Right lobe of liver (tissue), 6 donors: ENCODE data around the gene PIK3R5. TPM values are rescaled to one million over a fixed set of nuclear protein-coding genes. Genes with fewer than 3 reads are reported as not detected.
"Not testable (repeated sequence)": the region's sequence is repeated elsewhere in the genome, so short reads cannot be mapped to it uniquely, and the experiment has no call there.

Experiments
- ATAC-seq, 4 donors: fragments of 200-7000 bp; cut with Tn5 transposase; one replicate each; pipeline ENCODE4 v1.9.1; 2020; ENCODE audit warnings: mild to moderate bottlenecking in 4 of 4, moderate library complexity in 4 of 4
- DNase-seq, 3 donors: peaks; one replicate each; pipeline ENCODE4 v3.0.0-alpha.2; 2020
- H3K27ac ChIP-seq, 3 donors: fragments of 200-600 bp; one replicate each; pipeline ENCODE4 v1.8.0; 2022
- H3K27me3 ChIP-seq, 2 donors: fragments of 200-600 bp; one replicate each; pipeline ENCODE4 v1.8.0; 2022
- H3K36me3 ChIP-seq, 4 donors: fragments of 200-600 bp; sonication (generic) in 1 of 4; one replicate each; pipeline versions ENCODE4 v1.5.1 to v1.8.0; 2017 to 2022; ENCODE audit warnings: control low read depth in 1 of 4
- H3K4me1 ChIP-seq, 4 donors: fragments of 200-600 bp; sonication (generic) in 1 of 4; one replicate each; pipeline versions ENCODE4 v1.5.1 to v1.8.0; 2017 to 2022; ENCODE audit warnings: control low read depth in 1 of 4
- H3K4me3 ChIP-seq, 3 donors: fragments of 200-600 bp; one replicate each; pipeline ENCODE4 v1.8.0; 2022
- H3K9me3 ChIP-seq, 4 donors: fragments of 200-600 bp; sonication (generic) in 1 of 4; one replicate each; pipeline versions ENCODE4 v1.5.1 to v1.8.0; 2017 to 2022; ENCODE audit warnings: control low read depth in 1 of 4
- POLR2A ChIP-seq: fragments of 450-650 bp; IDR thresholded peaks from one replicate; pipeline ENCODE4 v1.6.1; 2017; ENCODE audit warnings: antibody characterized with exemption, mild to moderate bottlenecking
- WGBS: methylation state at CpG from one replicate; pipeline ENCODE4 v1.1.6; 2018; ENCODE audit warnings: low coverage, low lambda C conversion rate; ENCODE audit not compliant: insufficient coverage; ENCODE audit errors: missing lambda C conversion rate; 5-methylcytosine and 5-hydroxymethylcytosine counted together
- intact Hi-C, 2 donors: fragments of 100-400 bp; cut with DNase I; formaldehyde crosslinking; loops; one replicate each; pipeline versions ENCODE4 v1.11.2 to v1.14.1; 2022
- total RNA-seq, 6 experiments: library from RNA; depleted of rRNA in 2 of 6; stranded (reverse); fragments of >200 nt in 2 of 6; fragmentation: NEBNext Ultra II Directional in 3 of 6; extraction: Animal tissue kit (Norgen Biotek cat#: 25700) in 3 of 6; gene quantifications; one replicate each; pipeline versions ENCODE4 v1.1.0 to v1.2.4, GENCODE V29; 2016 to 2023
- TF ChIP-seq, protein P1 (sequence below), 4 donors: fragments of 200-600 bp in 3 of 4; fragments of 450-650 bp in 1 of 4; IDR thresholded peaks; one replicate each; pipeline versions ENCODE4 v1.5.1 to v1.8.0; 2016 to 2022; ENCODE audit warnings: antibody characterized with exemption in 4 of 4, mild to moderate bottlenecking in 2 of 4
- donor health status: DM: no; HTN: yes; CAD: no.
- donor health status: DM: no; HTN: no; CAD: no.
- donor health status: DM: no; HTN: no; CAD: no.
- donor health status: DM: no; HTN: yes; CAD: no.
- donor health status: DM: no; HTN: yes; CAD: no.

Gene PIK3R5
- total RNA-seq, 6 experiments from 2014 or later = 3.7 to 6.5 (median 5.0) TPM

DNA sequence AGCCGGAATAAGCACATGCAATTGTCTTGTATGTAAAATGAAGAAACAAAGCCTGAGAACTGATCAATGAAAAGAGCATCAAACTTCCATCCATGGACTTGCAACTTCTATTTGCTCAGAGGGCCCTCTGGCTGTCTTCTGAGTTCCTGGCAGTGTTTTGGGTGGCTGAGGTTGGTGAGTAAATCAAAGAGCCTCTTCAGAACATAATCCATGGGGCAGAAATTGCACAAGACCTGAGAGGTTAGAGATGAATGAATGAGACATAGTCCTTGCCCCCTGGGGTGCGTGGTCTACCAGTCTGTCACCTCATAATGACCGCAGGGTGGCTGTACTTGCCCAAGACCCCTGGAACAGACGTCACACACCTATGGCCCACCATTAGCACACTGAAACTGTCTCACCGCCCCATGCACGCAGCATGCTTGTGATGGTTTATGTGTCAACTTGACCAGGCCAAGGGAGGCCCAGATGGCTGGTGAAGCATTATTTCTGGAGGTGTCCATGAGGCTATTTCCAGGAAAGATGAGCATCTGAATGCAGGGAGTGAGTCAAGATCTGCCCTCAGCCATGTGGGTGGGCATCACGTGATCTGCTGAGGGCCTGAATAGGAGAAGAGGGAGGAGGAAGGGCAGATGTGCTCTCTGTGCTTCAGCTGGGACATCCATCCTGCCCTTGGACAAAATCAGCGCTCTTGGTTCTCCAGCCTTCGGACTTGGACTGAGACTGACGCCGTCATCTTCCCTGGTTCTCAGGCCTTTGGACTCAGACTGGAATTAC lies 106.3 kb downstream of the PIK3R5 start:
- no peaks in the 10 kb centered on the region for H3K27me3 ChIP-seq
- H3K27ac ChIP-seq = no peak overlapping the region
- 93% methylated on average over 3 of the region's 11 CpGs for WGBS
- H3K4me1 ChIP-seq = no peaks in the 10 kb centered on the region
- no peaks in the 10 kb centered on the region for H3K36me3 ChIP-seq
- ATAC-seq (peak in 1 of 4 donors; percentile 38), DNase-seq (no peak)
- TF ChIP-seq POLR2A = no peak
- TF ChIP-seq, protein P1, sequence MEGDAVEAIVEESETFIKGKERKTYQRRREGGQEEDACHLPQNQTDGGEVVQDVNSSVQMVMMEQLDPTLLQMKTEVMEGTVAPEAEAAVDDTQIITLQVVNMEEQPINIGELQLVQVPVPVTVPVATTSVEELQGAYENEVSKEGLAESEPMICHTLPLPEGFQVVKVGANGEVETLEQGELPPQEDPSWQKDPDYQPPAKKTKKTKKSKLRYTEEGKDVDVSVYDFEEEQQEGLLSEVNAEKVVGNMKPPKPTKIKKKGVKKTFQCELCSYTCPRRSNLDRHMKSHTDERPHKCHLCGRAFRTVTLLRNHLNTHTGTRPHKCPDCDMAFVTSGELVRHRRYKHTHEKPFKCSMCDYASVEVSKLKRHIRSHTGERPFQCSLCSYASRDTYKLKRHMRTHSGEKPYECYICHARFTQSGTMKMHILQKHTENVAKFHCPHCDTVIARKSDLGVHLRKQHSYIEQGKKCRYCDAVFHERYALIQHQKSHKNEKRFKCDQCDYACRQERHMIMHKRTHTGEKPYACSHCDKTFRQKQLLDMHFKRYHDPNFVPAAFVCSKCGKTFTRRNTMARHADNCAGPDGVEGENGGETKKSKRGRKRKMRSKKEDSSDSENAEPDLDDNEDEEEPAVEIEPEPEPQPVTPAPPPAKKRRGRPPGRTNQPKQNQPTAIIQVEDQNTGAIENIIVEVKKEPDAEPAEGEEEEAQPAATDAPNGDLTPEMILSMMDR (IDR thresholded peaks at IDR 0.05) = no peak
- intact Hi-C loops = no loop called here
- H3K9me3 ChIP-seq = no peaks in the 10 kb centered on the region
- no peak overlapping the region for H3K4me3 ChIP-seq

DNA sequence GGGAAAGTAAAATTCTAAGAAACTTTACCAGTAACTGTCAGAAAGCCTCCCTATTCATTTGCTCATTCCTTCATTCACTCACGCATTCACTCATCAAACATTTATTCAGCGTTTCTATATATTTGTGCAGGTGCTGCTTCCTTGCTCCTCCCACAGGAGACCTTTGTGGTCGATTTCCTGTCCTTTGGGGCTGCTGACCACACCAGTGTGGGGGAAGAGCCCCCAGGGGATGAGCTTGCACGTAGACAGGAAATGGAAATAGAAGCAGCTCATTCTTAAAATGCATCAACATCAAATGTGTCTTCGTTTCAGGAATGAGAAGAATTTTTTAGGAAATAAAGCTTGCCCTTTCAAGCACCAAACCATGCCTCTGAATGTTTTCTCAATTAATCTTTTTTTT lies 107.6 kb downstream of the PIK3R5 start:
- Histone ChIP-seq H3K4me3 (no peak overlapping the region), H3K9me3 (no peaks in the 10 kb centered on the region), H3K4me1 (no peaks in the 10 kb centered on the region), H3K27ac (no peak overlapping the region), H3K36me3 (no peaks in the 10 kb centered on the region), H3K27me3 (no peaks in the 10 kb centered on the region)
- WGBS = 27% methylated on average over 5 of the region's 5 CpGs
- no peak for DNase-seq
- TF ChIP-seq, protein P1 (IDR thresholded peaks at IDR 0.05) = no peak
- TF ChIP-seq POLR2A = no peak
- ATAC-seq = peak in 1 of 4 donors; percentile 52
- intact Hi-C loops = no loop called here

DNA sequence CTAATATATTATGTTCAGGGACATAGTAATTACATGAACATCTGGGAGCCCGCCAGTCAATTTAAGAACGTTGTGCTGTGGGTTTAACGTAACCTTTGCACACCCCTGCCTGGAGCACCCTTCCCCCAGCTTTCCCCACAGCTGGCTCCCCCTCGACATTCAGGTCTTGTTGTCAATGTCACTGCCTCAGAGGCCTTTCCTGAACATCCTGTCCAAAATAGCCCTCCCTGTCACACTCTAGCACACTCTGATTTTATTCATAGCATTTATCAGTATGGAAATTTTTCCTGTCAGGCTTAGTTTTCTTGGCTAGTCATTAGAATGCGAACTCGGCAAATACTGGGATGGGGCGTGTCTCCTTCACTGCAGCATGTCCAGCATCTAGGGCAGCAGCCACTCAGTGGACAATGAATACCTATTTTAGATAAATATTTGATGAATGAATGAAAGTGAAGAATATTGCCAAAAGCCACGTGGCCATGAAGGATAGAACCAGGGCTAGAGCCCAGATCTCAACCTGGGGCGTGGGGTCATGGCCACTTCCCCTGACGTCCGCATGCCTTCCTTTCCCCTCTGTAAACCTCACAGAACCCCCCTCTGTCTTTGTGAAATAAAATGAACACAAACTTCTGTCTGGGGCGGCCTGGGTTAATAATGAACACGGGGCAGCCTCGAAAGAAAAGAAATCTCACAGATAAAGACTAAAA lies 108.5 kb downstream of the PIK3R5 start:
- no peak for DNase-seq
- Histone ChIP-seq H3K36me3 (no peaks in the 10 kb centered on the region), H3K27ac (no peak overlapping the region), H3K9me3 (no peaks in the 10 kb centered on the region), H3K27me3 (no peaks in the 10 kb centered on the region), H3K4me3 (no peak overlapping the region), H3K4me1 (no peaks in the 10 kb centered on the region)
- ATAC-seq = no peak
- intact Hi-C loops = no loop called here
- WGBS = 18% methylated on average over 14 of the region's 14 CpGs
- TF ChIP-seq POLR2A = no peak
- TF ChIP-seq, protein P1 (IDR thresholded peaks at IDR 0.05) = no peak

DNA sequence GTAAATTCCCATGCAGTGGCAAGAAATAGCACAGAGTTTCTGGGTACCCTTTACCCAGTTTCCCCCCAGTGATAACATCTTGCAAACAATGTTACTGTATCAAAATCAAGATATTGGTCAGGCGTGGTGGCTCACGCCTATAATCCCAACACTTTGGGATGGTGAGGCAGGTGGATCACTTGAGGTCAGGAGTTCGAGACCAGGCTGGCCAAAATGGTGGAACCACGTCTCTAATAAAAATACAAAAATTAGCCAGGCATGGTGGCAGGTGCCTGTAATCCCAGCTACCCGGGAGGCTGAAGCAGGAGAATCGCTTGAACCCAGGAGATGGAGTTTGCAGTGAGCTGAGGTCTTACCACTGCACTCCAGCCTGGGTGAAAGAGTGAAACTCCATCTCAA lies 109.3 kb downstream of the PIK3R5 start:
- H3K9me3 ChIP-seq, H3K27me3 ChIP-seq, H3K36me3 ChIP-seq, H3K4me1 ChIP-seq, H3K4me3 ChIP-seq, ATAC-seq, intact Hi-C loops, DNase-seq, H3K27ac ChIP-seq: not testable (repeated sequence)
- WGBS = 67% methylated on average over 6 of the region's 6 CpGs

DNA sequence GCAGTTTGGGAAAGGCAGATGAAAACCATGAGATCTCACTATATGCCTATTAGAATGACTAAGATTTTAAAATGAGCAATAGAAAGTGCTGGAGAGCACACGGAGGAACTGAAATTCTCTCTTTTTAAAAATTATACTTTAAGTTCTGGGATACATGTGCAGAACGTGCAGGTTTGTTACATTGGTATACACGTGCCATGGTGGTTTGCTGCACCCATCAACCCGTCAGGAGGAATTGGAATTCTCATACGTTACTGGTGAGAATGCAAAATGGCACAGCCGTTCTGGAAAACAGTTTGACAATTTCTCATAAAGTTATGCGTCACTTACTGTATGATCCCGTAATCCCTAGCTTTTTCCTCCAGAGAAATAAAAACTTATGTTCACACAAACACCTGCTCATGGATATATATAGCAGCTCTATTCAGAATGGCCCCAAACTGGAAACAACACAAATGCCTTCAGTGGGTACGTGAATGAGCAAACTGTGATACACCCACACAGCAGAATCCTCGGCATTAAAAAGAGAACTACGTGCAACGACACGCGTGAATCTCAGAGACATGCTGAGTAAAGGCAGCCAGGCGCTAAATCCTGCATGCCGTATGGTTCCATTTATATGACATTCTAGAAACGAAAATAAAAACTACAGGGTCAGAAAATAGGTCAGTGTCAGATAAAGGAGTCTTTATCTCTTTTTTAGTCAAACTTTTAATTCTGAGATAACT lies 109.9 kb downstream of the PIK3R5 start:
- Histone ChIP-seq H3K4me3 (no peak overlapping the region), H3K36me3 (no peaks in the 10 kb centered on the region), H3K27ac (no peak overlapping the region), H3K4me1 (no peaks in the 10 kb centered on the region), H3K27me3 (no peaks in the 10 kb centered on the region), H3K9me3 (no peaks in the 10 kb centered on the region)
- TF ChIP-seq, protein P1 (IDR thresholded peaks at IDR 0.05) = no peak
- no peak for TF ChIP-seq POLR2A
- no peak for DNase-seq
- no peak for ATAC-seq
- 67% methylated on average over 17 of the region's 17 CpGs for WGBS
- intact Hi-C loops = no loop called here
